ENCODE results near the gene TPMT.
"Not testable (repeated sequence)": the region's sequence is repeated elsewhere in the genome, so short reads cannot be mapped to it uniquely, and the experiment has no call there.

Gene TPMT

GRCh38 chr6:18155150-18155863 lies 430 bp upstream of the TPMT start, which contains the start of gene KDM1B:
Gene KDM1B, plus strand, starts transcription at chr6:18155422. Its CDS starts 4,474 bp downstream, at chr6:18159896.
- peak within 1 kb of the TSS; percentile 84 for H3K4me3 ChIP-seq (ENCODE audit: low read depth, low read length)
- H3K9me3 ChIP-seq (ENCODE audit: control insufficient read depth, insufficient read depth, low read length), result no peaks in the 10 kb centered on the region
- H3K36me3 ChIP-seq (ENCODE audit: control insufficient read depth, insufficient read depth, low read length), result no peaks in the 10 kb centered on the region
- H3K9ac ChIP-seq (ENCODE audit: low read depth, low read length), result peak within 1 kb of the TSS; percentile 81
- peaks cover 14% of the 10 kb centered on the region for H3K4me1 ChIP-seq (ENCODE audit: control insufficient read depth, insufficient read depth, low read length)
- H3K27me3 ChIP-seq (ENCODE audit: control insufficient read depth, insufficient read depth, low read length), result no peaks in the 10 kb centered on the region

- Histone ChIP-seq H3K27me3 (ENCODE audit: control insufficient read depth, insufficient read depth, low read length) (no peaks in the 10 kb centered on the region), H3K9ac (ENCODE audit: low read depth, low read length) (no peak overlapping the region), H3K9me3 (ENCODE audit: control insufficient read depth, insufficient read depth, low read length) (no peaks in the 10 kb centered on the region), H3K36me3 (ENCODE audit: control insufficient read depth, insufficient read depth, low read length) (no peaks in the 10 kb centered on the region), H3K4me1 (ENCODE audit: control insufficient read depth, insufficient read depth, low read length) (peaks cover 14% of the 10 kb centered on the region), H3K4me3 (ENCODE audit: low read depth, low read length) (no peak overlapping the region)
Measured at GRCh38 chr6:18153311-18153703, 1.6 kb downstream of the TPMT start.

- Histone ChIP-seq H3K9ac (ENCODE audit: low read depth, low read length) (no peak overlapping the region), H3K36me3 (ENCODE audit: control insufficient read depth, insufficient read depth, low read length) (no peaks in the 10 kb centered on the region), H3K4me3 (ENCODE audit: low read depth, low read length) (no peak overlapping the region), H3K27me3 (ENCODE audit: control insufficient read depth, insufficient read depth, low read length) (no peaks in the 10 kb centered on the region), H3K4me1 (ENCODE audit: control insufficient read depth, insufficient read depth, low read length) (peaks cover 14% of the 10 kb centered on the region), H3K9me3 (ENCODE audit: control insufficient read depth, insufficient read depth, low read length) (no peaks in the 10 kb centered on the region)
Measured at GRCh38 chr6:18151801-18152200, 3.1 kb downstream of the TPMT start.

GRCh38 chr6:18151391-18151790 lies 3.5 kb downstream of the TPMT start:
- not testable (repeated sequence) for H3K4me3 ChIP-seq (ENCODE audit: low read depth, low read length); H3K36me3 ChIP-seq (ENCODE audit: control insufficient read depth, insufficient read depth, low read length); H3K9me3 ChIP-seq (ENCODE audit: control insufficient read depth, insufficient read depth, low read length); H3K27me3 ChIP-seq (ENCODE audit: control insufficient read depth, insufficient read depth, low read length); H3K9ac ChIP-seq (ENCODE audit: low read depth, low read length)
- peaks cover 14% of the 10 kb centered on the region for H3K4me1 ChIP-seq (ENCODE audit: control insufficient read depth, insufficient read depth, low read length)

GRCh38 chr6:18148304-18149025 lies 6.4 kb downstream of the TPMT start:
- Histone ChIP-seq H3K27me3 (ENCODE audit: control insufficient read depth, insufficient read depth, low read length) (no peaks in the 10 kb centered on the region), H3K4me1 (ENCODE audit: control insufficient read depth, insufficient read depth, low read length) (peaks cover 5% of the 10 kb centered on the region), H3K9ac (ENCODE audit: low read depth, low read length) (no peak overlapping the region), H3K4me3 (ENCODE audit: low read depth, low read length) (no peak overlapping the region), H3K9me3 (ENCODE audit: control insufficient read depth, insufficient read depth, low read length) (no peaks in the 10 kb centered on the region), H3K36me3 (ENCODE audit: control insufficient read depth, insufficient read depth, low read length) (no peaks in the 10 kb centered on the region)

- H3K4me1 ChIP-seq (ENCODE audit: control insufficient read depth, insufficient read depth, low read length), result no peaks in the 10 kb centered on the region
- H3K9me3 ChIP-seq (ENCODE audit: control insufficient read depth, insufficient read depth, low read length), result no peaks in the 10 kb centered on the region
- no peak overlapping the region for H3K4me3 ChIP-seq (ENCODE audit: low read depth, low read length)
- no peaks in the 10 kb centered on the region for H3K27me3 ChIP-seq (ENCODE audit: control insufficient read depth, insufficient read depth, low read length)
- H3K36me3 ChIP-seq (ENCODE audit: control insufficient read depth, insufficient read depth, low read length), result no peaks in the 10 kb centered on the region
- no peak overlapping the region for H3K9ac ChIP-seq (ENCODE audit: low read depth, low read length)
Measured at GRCh38 chr6:18147616-18148015, 7.3 kb downstream of the TPMT start.

- no peaks in the 10 kb centered on the region for H3K27me3 ChIP-seq (ENCODE audit: control insufficient read depth, insufficient read depth, low read length)
- H3K4me3 ChIP-seq (ENCODE audit: low read depth, low read length), result no peak overlapping the region
- no peak overlapping the region for H3K9ac ChIP-seq (ENCODE audit: low read depth, low read length)
- no peaks in the 10 kb centered on the region for H3K9me3 ChIP-seq (ENCODE audit: control insufficient read depth, insufficient read depth, low read length)
- H3K36me3 ChIP-seq (ENCODE audit: control insufficient read depth, insufficient read depth, low read length), result no peaks in the 10 kb centered on the region
- peaks cover 4% of the 10 kb centered on the region for H3K4me1 ChIP-seq (ENCODE audit: control insufficient read depth, insufficient read depth, low read length)
Measured at GRCh38 chr6:18147160-18147559, 7.7 kb downstream of the TPMT start.

GRCh38 chr6:18142591-18142861 lies 12.4 kb downstream of the TPMT start:
- Histone ChIP-seq H3K4me3 (ENCODE audit: low read depth, low read length) (no peak overlapping the region), H3K36me3 (ENCODE audit: control insufficient read depth, insufficient read depth, low read length) (peaks cover 11% of the 10 kb centered on the region), H3K9me3 (ENCODE audit: control insufficient read depth, insufficient read depth, low read length) (no peaks in the 10 kb centered on the region), H3K4me1 (ENCODE audit: control insufficient read depth, insufficient read depth, low read length) (peaks cover 4% of the 10 kb centered on the region), H3K27me3 (ENCODE audit: control insufficient read depth, insufficient read depth, low read length) (no peaks in the 10 kb centered on the region), H3K9ac (ENCODE audit: low read depth, low read length) (no peak overlapping the region)

- no peaks in the 10 kb centered on the region for H3K9me3 ChIP-seq (ENCODE audit: control insufficient read depth, insufficient read depth, low read length)
- H3K4me3 ChIP-seq (ENCODE audit: low read depth, low read length), result no peak overlapping the region
- peaks cover 11% of the 10 kb centered on the region for H3K36me3 ChIP-seq (ENCODE audit: control insufficient read depth, insufficient read depth, low read length)
- H3K4me1 ChIP-seq (ENCODE audit: control insufficient read depth, insufficient read depth, low read length), result peaks cover 4% of the 10 kb centered on the region
- no peak overlapping the region for H3K9ac ChIP-seq (ENCODE audit: low read depth, low read length)
- no peaks in the 10 kb centered on the region for H3K27me3 ChIP-seq (ENCODE audit: control insufficient read depth, insufficient read depth, low read length)
Measured at GRCh38 chr6:18141805-18142590, 12.9 kb downstream of the TPMT start.

- Histone ChIP-seq H3K4me1 (ENCODE audit: control insufficient read depth, insufficient read depth, low read length) (peaks cover 4% of the 10 kb centered on the region), H3K9me3 (ENCODE audit: control insufficient read depth, insufficient read depth, low read length) (no peaks in the 10 kb centered on the region), H3K27me3 (ENCODE audit: control insufficient read depth, insufficient read depth, low read length) (no peaks in the 10 kb centered on the region), H3K9ac (ENCODE audit: low read depth, low read length) (no peak overlapping the region), H3K4me3 (ENCODE audit: low read depth, low read length) (no peak overlapping the region), H3K36me3 (ENCODE audit: control insufficient read depth, insufficient read depth, low read length) (peaks cover 11% of the 10 kb centered on the region)
Measured at GRCh38 chr6:18139935-18140621, 14.8 kb downstream of the TPMT start.

- Histone ChIP-seq H3K27me3 (ENCODE audit: control insufficient read depth, insufficient read depth, low read length) (no peaks in the 10 kb centered on the region), H3K36me3 (ENCODE audit: control insufficient read depth, insufficient read depth, low read length) (peaks cover 11% of the 10 kb centered on the region), H3K4me3 (ENCODE audit: low read depth, low read length) (no peak overlapping the region), H3K9ac (ENCODE audit: low read depth, low read length) (no peak overlapping the region), H3K4me1 (ENCODE audit: control insufficient read depth, insufficient read depth, low read length) (peaks cover 4% of the 10 kb centered on the region), H3K9me3 (ENCODE audit: control insufficient read depth, insufficient read depth, low read length) (no peaks in the 10 kb centered on the region)
Measured at GRCh38 chr6:18138906-18139305, 16.0 kb downstream of the TPMT start.

Data from iPS-15b (cell line).